Tibial nerve (tissue), 4 donors: ENCODE measurements around the gene ATP6AP2.

Source experiments
- EP300 ChIP-seq, 2 donors: sonication (generic); formaldehyde crosslinking; IDR thresholded peaks; one replicate each; pipeline ENCODE4 v1.6.1; 2017; ENCODE audit warnings: antibody characterized with exemption in 2 of 2, mild to moderate bottlenecking in 1 of 2
- POLR2A ChIP-seq, 2 donors: fragments of 450-650 bp; IDR thresholded peaks; one replicate each; pipeline ENCODE4 v1.6.1; 2017; ENCODE audit warnings: antibody characterized with exemption in 2 of 2, mild to moderate bottlenecking in 2 of 2, moderate library complexity in 2 of 2
- TF ChIP-seq, protein P1 (sequence below), 5 experiments: fragments of 200-600 bp in 3 of 5; fragments of 450-650 bp in 2 of 5; sonication (generic) in 3 of 5; IDR thresholded peaks; one replicate each; pipeline ENCODE4 v1.5.1; 2016 to 2019; ENCODE audit warnings: antibody characterized with exemption in 5 of 5, mild to moderate bottlenecking in 3 of 5, moderate library complexity in 2 of 5

- TF ChIP-seq, protein P1, sequence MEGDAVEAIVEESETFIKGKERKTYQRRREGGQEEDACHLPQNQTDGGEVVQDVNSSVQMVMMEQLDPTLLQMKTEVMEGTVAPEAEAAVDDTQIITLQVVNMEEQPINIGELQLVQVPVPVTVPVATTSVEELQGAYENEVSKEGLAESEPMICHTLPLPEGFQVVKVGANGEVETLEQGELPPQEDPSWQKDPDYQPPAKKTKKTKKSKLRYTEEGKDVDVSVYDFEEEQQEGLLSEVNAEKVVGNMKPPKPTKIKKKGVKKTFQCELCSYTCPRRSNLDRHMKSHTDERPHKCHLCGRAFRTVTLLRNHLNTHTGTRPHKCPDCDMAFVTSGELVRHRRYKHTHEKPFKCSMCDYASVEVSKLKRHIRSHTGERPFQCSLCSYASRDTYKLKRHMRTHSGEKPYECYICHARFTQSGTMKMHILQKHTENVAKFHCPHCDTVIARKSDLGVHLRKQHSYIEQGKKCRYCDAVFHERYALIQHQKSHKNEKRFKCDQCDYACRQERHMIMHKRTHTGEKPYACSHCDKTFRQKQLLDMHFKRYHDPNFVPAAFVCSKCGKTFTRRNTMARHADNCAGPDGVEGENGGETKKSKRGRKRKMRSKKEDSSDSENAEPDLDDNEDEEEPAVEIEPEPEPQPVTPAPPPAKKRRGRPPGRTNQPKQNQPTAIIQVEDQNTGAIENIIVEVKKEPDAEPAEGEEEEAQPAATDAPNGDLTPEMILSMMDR (IDR thresholded peaks at IDR 0.05): no peak
- TF ChIP-seq POLR2A (IDR thresholded peaks at IDR 0.05) (no peak), EP300 (IDR thresholded peaks at IDR 0.05) (no peak)
Observed at GRCh38 chrX:40653535-40653934, 72.8 kb downstream of the ATP6AP2 start.
